HG03442 (cell line): ENCODE data around the gene SMCHD1.

Experiments
- ATAC-seq: cut with Tn5 transposase; IDR thresholded peaks from one replicate; pipeline ENCODE4 v1.9.1; 2021; ENCODE audit warnings: mild to moderate bottlenecking, moderate library complexity; ENCODE audit not compliant: unreplicated experiment

SMCHD1 gene

DNA sequence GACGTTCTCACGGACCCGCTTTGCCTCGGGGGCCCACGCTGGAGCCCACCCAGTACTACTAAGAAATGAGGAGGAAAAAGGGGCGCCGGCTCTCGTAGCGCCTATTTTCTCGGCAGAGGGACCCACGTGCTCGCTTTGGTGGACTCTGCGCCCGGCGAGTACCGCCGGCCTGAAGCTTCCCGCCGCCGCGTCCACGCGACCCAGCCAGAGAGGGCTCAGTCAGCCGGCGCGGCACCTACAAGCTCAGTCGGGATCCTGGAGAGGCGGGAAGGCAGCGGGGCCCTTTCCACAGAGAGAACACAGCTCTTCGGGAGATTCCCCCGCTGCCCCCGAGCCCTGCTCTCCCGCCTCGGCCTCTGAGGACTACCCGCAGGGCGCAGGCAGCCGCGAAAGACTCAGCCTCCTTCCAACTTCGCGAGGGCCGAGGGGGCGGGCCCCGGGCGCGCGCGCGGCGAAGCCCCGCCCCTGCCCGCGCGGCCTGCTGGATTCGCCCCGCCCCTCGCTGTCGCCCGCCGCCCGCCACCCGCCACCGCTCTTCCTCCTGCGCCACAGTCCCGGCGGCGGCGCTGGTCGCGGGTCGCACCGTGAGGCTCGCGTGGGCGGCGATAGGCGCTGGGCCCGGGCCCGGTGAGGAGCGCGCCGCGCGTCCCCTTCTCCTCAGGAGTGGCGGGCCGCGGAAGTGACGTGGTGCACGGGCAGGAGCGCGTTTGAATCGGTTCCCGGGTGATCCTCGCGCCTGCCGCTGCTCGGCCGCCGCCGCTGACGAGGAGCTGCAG, at the start of gene SMCHD1:
TSS of gene SMCHD1 (plus strand) at position 549 of the 776 bp plus-strand sequence. CDS start 350 bp downstream, outside the sequence.
- ATAC-seq: peak; percentile 64

DNA sequence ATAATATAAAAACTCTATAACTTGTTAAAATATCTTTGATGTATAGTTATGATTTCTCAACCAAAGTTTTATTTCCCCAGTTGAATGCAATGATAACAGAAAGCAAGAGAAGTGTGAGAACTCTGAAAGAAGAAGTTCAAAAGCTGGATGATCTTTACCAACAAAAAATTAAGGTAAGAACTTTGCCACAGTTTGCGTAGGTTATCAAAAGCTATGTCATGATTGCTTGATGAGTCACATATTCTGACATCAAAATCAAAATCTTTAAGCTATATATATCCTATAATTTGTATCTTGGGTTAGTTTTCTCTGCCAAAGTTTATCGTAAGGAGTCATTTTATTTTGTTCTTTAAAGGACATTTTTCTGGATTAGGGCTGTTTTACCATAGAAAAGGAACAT, 49.2 kb upstream of the SMCHD1 start:
- ATAC-seq: no peak

- ATAC-seq: no peak
Measured at GRCh38 chr18:2609604-2610003, 45.9 kb upstream of the SMCHD1 start.

DNA sequence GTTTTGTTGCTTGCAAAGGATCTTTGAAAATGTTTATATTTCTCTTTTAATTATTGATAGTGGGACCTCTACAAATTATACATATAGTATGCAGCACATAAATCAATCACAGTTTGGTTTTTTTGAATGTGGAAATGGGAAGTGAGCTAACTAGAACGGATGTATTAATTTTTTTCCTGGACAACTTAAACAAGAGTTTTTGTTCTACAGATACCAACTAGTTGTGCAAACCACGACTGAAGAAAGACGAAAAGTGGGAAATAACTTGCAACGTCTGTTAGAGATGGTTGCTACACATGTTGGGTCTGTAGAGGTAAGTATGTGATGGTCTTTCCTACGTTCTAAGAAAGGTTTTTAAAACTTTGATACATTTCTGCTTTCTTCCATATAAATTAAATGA, 45.0 kb upstream of the SMCHD1 start:
- no peak for ATAC-seq

GRCh38 chr18:2612996-2613395, 42.5 kb upstream of the SMCHD1 start:
- no peak for ATAC-seq

- ATAC-seq: no peak
Measured at GRCh38 chr18:2617401-2617998, 38.0 kb upstream of the SMCHD1 start.

- no peak for ATAC-seq
Measured at GRCh38 chr18:2618009-2618408, 37.5 kb upstream of the SMCHD1 start.

DNA sequence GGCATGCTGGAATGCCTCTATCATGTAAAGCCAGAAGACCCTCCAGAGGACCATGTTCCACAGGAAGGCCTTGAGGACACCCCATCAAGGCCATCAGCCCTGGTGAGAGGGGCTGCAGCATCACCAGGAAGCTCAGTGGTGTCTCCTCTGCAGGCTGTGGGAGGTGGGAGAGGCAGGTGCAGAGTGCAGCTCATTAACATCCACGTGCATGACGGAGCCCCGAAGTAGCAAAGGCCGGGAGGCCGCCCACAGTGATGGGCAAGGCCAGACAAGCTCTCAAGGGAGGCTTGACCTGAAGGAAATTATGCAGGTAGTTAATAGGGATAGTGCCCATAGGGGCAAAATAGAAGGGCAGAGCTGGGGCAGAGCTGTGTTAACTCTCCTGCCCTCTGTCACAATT, 30.3 kb upstream of the SMCHD1 start:
- ATAC-seq: no peak

- peak; percentile 46 for ATAC-seq
Measured at GRCh38 chr18:2627821-2628276, 27.7 kb upstream of the SMCHD1 start.

DNA sequence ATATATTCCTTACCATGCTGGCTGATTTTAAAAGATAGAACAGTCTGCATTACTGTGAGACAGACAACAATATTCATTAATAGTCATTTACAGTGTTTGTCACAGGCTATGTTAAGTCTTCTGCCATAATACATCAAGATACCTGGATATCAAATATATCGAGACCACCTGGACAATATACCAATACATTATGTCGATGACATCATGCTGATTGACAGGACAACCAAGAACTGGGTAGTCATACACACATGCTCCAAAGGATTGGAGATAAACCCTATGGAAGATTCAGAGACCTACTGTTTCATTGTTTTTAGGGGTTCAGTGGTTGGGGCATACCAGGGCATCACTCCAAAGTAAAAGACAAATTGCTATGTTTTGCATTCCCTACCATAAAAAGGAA, 26.5 kb upstream of the SMCHD1 start:
- no peak for ATAC-seq

DNA sequence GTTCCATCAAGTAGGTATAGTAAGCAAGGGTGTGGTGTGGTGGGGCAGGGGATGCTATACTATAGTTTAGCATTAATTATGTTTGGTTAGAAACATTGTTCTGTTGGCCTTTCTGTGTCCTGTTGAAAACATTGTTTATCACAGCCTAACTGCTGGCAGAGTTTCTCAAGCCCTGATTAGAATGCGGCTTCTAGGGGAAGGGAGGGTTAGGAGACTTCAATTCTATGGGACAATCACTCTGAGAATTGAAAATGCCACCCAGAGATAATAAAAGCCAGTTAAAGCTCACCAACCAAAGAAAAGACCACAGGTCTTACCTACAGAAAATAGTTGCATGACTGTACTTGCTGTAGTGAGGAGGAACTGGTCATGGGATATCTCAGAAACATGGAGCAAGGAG, 19.9 kb upstream of the SMCHD1 start:
- ATAC-seq: no peak

GRCh38 chr18:2636126-2636631, 19.3 kb upstream of the SMCHD1 start:
- peak; percentile 12 for ATAC-seq

- peak; percentile 66 for ATAC-seq
Measured at GRCh38 chr18:2641638-2642037, 13.9 kb upstream of the SMCHD1 start.

GRCh38 chr18:2642771-2643170, 12.8 kb upstream of the SMCHD1 start:
- no peak for ATAC-seq

- no peak for ATAC-seq
Measured at GRCh38 chr18:2644535-2644934, 11.0 kb upstream of the SMCHD1 start.

GRCh38 chr18:2651981-2652380, 3.5 kb upstream of the SMCHD1 start:
- no peak for ATAC-seq

- ATAC-seq: no peak
Measured at GRCh38 chr18:2653467-2653866, 2.1 kb upstream of the SMCHD1 start.

DNA sequence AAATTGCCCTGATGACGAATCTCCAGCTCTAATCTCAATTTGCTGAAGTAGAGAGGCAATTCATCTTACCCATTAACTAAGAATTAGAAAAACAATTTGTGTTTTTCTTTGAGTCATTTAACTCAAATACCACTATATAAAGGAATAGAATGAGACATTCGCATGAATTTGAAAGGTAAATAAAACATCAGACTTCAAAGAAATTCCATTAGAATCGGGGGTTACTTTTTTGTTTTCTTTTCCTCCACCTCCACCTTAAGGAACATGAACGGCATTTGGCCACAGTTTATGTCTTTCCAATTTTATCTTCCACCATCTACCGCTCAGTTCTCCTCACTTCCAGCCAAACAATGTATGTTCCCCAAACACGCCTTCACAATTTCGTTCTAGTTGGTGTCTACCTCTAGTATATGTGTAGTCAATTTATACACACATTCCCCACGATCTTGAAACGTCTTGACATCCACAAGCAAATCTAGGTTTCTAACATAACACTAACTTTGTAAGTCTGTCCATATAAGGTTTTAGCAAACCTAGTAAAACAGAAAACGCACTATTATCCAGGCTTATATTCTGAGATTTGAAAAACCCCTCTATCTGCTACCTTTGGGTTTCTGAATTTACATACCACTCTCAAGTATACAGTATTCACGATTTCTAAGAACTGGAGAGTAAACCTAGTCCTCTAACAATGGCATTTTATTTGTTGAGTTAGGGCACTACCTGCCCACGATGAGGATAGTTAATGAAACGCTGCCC, 1.2 kb upstream of the SMCHD1 start:
- no peak for ATAC-seq

DNA sequence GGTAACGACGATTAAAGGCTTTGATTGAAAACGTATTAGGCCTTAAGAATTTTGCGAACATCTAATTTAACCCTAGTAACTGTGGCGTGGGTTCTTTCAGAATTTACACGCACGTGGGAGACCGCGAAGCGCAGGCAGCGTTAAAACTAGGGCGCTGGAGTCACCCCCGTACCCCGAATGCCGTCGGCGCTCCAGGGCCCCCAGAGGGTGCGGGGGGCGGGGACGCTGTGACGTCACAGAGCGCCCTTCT, 673 bp upstream of the SMCHD1 start:
- ATAC-seq: peak; percentile 30

GRCh38 chr18:2655954-2656236, 369 bp downstream of the SMCHD1 start:
- ATAC-seq: peak; percentile 25

DNA sequence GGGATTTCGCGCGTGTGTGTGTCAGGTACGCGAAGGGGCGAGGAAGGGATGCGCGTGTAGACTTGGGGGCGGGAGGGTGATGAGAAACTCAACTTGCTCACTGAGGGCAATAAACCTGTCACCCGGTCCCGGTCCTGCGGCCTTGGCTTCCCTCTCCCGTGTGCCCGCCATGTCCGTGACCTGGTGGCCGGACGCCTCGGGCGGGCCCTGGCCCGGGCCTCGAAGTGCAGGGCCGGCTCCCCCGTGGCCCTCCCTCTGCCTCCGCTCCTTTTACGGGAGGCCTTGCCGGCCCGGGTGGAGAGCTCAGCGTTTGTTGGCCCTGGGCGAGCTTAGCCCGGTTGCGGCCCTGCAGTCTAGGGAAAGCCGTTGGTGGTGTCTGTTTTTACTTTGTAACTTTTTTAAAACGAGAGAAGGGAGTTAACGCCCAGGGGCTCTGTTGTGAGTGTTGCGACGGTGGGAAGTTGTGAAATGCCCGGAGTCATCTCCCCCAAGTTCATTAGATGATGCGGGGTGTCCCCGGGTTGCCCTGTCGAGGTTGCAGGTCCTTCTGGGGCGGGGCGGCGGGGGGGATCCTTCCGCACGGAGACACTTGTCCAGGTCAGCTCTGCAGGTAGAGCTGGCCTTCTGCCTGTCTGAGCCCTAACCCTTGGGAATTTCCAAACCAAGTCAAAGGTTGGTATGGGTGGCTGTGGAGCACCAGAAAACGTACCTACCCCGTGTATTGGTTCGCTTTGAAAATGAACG, 883 bp downstream of the SMCHD1 start:
- peak; percentile 4 for ATAC-seq
